Mucosa of stomach (tissue), 1 donor: ENCODE results near the gene FOXO6.

Experiments used
- H3K27me3 ChIP-seq: one replicate; pipeline ENCODE4 v1.7.0; 2013; ENCODE audit warnings: mild to moderate bottlenecking, low read length; ENCODE audit not compliant: control insufficient read depth, insufficient read depth
- H3K36me3 ChIP-seq: one replicate; pipeline ENCODE4 v1.7.0; 2013; ENCODE audit warnings: low read length; ENCODE audit not compliant: control insufficient read depth, insufficient read depth
- H3K4me1 ChIP-seq: one replicate; pipeline ENCODE4 v1.7.0; 2013; ENCODE audit warnings: mild to moderate bottlenecking, low read length; ENCODE audit not compliant: control insufficient read depth, insufficient read depth
- H3K4me3 ChIP-seq: one replicate; pipeline ENCODE4 v1.7.0; 2013; ENCODE audit warnings: low read length
- H3K9ac ChIP-seq: one replicate; pipeline ENCODE4 v1.7.0; 2013; ENCODE audit warnings: mild to moderate bottlenecking, low read length, moderate library complexity
- H3K9me3 ChIP-seq: one replicate; pipeline ENCODE4 v1.7.0; 2013; ENCODE audit warnings: mild to moderate bottlenecking, low read length, moderate library complexity; ENCODE audit not compliant: control insufficient read depth
- donor health status: Pancreatic carcinoma.

Gene FOXO6

DNA sequence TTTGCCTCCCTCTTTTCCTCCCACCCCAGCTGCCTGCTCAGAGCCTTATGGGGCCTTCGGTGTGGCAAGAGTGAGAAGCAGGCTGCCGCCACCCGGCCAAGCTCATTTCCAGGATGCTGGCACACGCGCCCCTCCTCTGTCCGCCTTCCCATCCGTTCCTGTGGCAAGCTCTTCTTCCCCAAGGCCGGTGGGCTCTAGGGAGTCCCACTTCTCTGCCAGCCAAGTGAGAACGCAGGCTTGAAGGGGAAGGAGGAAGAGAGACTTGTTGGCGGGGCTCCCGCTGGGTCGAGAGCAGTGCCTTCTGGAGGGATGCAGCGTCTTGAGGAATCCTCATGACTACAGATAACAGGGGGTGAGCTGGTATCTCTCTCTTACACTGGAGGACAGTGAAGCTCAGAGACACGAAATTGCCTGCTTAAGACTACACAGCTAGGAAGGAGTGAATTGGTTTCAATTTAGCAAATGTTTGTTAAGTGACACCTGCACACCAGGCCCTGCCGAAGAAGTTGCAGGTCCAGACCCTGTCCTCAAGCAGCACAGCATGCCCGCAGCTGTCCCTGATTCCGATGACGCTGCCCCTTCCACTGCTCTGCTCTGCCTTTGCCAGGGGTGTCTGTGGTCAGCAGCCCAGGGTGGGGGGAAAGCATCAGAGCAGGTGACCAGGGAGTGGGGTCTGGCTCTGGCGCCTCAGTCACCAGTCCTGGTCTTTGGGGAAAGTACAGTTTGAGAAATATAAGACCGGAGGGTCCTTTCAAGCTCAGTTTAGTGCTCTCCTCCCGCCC lies 40.1 kb upstream of the FOXO6 start:
- Histone ChIP-seq H3K9ac (no peak overlapping the region), H3K4me1 (no peaks in the 10 kb centered on the region), H3K4me3 (no peak overlapping the region), H3K36me3 (no peaks in the 10 kb centered on the region), H3K27me3 (no peaks in the 10 kb centered on the region), H3K9me3 (no peaks in the 10 kb centered on the region)

DNA sequence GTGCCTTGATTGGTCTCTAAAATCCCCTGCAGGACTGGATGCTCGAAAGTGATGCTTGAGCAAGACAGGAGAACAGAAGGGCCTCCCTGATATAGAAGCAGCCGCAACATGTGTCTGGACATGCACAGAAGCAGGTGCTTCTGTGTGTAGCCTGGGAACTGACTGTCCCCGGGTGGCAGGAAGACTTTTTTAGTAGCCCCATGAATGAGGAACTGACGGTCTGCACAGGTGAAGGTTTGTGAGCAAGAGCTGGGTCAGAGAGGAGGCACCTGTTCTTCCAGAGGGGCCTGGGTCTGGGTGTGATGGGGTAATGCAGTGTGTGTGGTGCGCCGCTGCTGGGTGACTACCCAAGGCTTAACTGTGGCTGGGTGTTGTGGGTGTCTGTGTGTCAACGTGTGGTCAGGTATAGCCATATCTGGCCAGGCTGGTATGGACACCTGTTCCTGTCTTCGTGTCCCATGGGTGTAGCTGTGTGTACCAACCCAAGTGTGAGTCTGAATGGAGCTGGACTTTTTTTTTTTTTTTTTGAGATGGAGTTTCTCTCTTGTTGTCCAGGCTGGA lies 39.1 kb upstream of the FOXO6 start:
- H3K4me3 ChIP-seq: no peak overlapping the region
- no peak overlapping the region for H3K9ac ChIP-seq
- no peaks in the 10 kb centered on the region for H3K36me3 ChIP-seq
- no peaks in the 10 kb centered on the region for H3K4me1 ChIP-seq
- no peaks in the 10 kb centered on the region for H3K9me3 ChIP-seq
- H3K27me3 ChIP-seq: no peaks in the 10 kb centered on the region

DNA sequence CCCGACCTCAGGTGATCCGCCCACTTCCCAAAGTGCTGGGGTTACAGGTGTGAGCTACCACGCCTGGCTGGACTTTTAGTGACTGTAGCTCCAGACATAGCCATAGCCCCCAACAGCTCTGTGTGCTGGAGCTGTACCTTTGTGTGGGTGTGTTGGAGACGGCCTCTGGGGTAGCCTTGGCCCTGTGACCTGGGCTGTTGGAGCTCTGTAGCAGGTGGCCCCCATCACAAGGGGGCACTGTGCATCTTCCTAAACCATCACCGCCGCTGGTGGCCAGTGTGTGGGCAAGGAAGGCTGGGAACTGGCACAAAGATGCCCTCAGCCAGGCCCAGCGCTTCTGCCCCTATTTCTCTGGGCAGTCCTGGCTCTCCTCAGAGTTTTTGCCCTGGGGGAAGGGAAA lies 38.4 kb upstream of the FOXO6 start:
- Histone ChIP-seq H3K4me3 (no peak overlapping the region), H3K9me3 (no peaks in the 10 kb centered on the region), H3K27me3 (no peaks in the 10 kb centered on the region), H3K9ac (no peak overlapping the region), H3K4me1 (no peaks in the 10 kb centered on the region), H3K36me3 (no peaks in the 10 kb centered on the region)

DNA sequence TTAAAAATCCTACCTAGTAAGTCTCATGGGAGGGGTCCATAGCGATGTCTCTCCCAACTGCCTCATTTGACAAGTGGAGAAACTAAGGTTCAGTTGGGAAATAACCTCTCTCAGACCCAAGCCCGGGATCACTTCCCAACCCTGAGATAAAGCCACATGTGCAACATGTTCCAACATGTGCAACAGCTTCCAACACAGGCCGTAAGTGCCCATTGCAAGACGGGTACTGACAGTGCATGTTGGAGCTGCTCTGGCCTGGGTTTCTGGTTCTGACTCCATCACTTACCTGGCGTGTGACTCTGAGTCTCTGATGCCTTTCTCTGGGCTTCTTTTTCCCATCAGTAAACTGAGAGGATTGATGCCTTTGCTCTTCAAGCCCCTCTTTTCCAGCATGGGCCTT lies 38.0 kb upstream of the FOXO6 start:
- no peaks in the 10 kb centered on the region for H3K9me3 ChIP-seq
- no peaks in the 10 kb centered on the region for H3K4me1 ChIP-seq
- H3K36me3 ChIP-seq: no peaks in the 10 kb centered on the region
- no peaks in the 10 kb centered on the region for H3K27me3 ChIP-seq
- no peak overlapping the region for H3K9ac ChIP-seq
- no peak overlapping the region for H3K4me3 ChIP-seq

DNA sequence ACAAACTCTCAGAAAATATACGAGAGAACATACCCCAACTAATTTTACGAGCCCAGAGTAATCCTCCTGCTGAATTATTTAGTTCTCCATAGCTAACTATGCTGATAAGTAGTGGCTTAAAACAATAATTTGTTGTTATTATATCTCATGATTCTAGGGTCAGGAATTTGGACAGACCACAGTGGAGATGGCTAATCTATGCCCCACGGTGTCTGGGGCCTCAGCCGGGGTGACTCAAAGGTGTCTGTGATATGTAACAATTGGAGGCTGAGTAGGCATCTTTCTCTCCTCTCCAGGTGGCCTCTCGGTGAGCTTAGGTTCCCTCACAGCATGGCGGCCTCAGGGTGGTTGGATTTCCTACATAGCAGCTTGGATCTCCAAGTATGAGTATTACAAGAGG lies 35.4 kb upstream of the FOXO6 start:
- no peak overlapping the region for H3K4me3 ChIP-seq
- H3K36me3 ChIP-seq: no peaks in the 10 kb centered on the region
- no peaks in the 10 kb centered on the region for H3K4me1 ChIP-seq
- H3K9me3 ChIP-seq: no peaks in the 10 kb centered on the region
- no peaks in the 10 kb centered on the region for H3K27me3 ChIP-seq
- no peak overlapping the region for H3K9ac ChIP-seq

DNA sequence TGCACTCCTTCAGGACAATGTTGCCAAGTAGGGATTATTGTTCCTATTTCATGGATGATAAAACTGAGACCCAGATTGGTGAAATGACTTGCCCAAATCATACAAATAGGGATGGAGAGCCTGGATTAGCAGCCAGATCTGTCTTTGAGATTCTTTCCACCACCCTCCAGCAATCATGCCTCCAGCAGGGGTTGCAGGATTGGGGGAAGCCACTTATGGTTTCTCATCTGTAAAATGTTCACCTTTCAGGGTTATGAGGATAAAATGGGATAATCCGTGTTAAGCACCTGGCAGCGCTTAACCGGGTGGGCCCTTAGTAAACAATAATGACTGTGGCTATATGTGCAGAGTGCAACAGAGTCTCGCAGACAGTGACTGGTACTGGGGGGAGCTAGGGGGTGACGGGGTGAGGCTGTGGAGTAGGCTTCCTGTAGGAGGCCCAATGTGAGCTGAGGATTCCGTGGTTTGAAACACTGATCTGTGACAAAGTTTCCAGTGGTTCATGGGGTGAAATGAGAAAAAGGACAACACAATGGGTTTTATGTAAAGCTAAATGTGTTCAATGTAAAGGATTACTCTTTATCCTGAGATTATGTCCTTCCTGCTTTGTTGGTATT lies 33.7 kb upstream of the FOXO6 start:
- Histone ChIP-seq H3K27me3 (no peaks in the 10 kb centered on the region), H3K4me3 (no peak overlapping the region), H3K36me3 (no peaks in the 10 kb centered on the region), H3K9me3 (no peaks in the 10 kb centered on the region), H3K9ac (no peak overlapping the region), H3K4me1 (no peaks in the 10 kb centered on the region)

DNA sequence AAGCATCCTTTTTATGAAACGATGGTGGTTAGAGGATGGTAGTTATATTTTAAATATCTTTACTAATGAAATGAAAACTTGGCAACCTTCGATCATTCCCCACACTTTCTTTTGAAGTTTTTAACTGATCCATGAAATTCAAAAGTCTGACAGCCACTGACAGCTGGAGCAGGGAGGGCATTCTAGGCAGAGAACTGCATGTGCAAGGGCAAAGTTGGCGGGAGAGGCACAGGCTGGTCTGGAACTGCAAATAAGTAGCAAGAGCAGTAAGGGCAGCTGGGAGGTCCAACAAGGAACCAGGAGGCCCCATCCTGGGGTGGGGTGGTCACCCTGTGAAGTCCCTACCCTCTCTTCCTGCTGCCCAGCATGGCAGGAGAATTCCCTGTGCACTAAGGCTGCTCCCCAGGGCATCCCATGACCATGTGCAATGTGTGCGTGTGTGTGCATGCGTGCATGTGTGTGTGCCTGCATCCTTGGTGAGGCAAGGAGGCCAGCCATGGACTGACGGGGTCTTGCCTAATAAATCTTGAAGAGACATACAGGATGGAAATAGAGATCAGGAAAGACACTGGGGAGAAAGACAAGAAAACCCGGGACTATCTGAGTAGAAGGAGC lies 33.1 kb upstream of the FOXO6 start:
- no peaks in the 10 kb centered on the region for H3K9me3 ChIP-seq
- H3K4me3 ChIP-seq: no peak overlapping the region
- H3K4me1 ChIP-seq: no peaks in the 10 kb centered on the region

DNA sequence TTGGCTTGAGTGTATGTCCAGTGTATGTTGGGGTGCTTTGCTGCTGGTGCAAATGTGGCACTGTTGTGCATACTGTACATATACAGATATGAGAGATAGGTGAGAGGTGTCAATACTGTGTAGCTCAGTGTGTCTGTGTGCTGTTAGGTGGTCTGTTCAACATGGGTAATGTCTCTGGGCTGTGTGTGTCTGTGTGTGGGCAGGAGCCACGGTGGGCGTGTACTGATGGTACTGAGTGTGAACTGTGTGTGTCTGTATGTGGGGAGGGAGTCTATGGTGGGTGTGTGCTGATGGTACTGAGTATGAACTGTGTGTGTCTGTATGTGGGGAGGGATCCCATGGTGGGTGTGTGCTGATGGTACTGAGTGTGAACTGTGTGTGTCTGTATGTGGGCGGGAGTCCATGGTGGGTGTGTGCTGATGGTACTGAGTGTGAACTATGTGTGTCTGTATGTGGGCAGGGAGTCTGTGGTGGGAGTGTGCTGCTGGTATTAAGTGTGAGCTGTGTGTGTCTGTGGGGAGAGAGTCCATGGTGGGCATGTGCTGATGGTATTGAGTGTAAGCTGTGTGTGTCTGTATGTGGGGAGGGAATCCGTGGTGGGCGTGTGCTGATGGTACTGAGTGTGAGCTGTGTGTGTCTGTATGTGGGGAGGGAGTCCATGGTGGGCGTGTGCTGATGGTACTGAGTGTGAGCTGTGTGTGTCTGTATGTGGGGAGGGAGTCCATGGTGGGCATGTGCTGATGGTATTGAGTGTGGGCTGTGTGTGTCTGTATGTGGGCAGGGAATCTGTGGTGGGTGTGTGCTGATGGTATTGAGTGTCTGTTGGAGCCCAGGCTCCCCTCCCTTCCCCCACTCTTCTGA lies 32.2 kb upstream of the FOXO6 start:
- no peaks in the 10 kb centered on the region for H3K36me3 ChIP-seq
- no peak overlapping the region for H3K4me3 ChIP-seq
- H3K4me1 ChIP-seq: no peaks in the 10 kb centered on the region
- H3K9ac ChIP-seq: no peak overlapping the region
- no peaks in the 10 kb centered on the region for H3K9me3 ChIP-seq
- H3K27me3 ChIP-seq: no peaks in the 10 kb centered on the region

More for the DNA sequence above, 33.1 kb upstream of the FOXO6 start:
- H3K27me3 ChIP-seq: no peaks in the 10 kb centered on the region
- H3K36me3 ChIP-seq: no peaks in the 10 kb centered on the region
- no peak overlapping the region for H3K9ac ChIP-seq

DNA sequence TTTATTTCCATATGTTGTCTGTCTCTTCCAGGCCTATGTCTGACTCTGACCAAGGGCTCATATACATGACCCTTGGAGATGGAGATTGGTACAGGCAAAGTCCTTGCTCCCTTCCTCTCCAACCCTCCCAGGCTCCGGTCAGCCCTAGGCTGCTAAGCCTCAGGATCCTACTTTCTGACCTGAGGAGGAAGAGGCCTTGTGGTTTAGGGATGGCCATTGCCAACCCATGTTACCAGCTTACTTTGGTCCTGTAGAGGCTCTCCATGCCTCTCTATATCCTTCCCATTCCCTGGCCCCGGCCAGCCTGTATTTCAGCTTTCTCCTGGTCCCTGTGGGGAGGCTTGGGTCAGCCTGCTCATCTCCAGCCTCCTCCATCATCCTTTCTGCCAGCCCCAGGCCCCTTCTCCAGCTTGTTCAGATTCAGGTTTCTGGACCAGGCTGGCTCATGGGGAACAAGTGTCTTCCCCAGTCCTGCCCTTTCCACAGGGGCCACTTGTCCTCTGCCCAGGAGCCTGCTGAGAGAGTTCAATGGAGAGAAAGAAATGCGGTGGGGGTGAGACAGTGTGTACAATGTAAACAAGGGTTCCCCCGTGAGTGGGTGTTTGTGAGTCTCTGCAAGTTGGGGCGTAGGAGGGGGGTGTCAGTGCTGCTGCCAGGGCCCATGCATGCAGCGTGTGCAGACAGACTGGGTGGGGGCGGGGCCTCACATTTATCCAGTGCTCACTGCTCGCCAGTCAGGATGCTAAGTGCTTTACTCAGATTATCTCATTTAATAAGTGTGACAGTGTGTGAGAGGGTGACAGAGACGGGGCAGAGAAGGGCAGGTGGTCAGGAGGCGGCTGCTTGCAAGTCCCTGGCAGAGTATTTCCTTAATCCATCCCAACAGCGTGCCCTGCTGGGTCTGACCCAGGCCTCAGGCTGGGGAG lies 31.3 kb upstream of the FOXO6 start:
- H3K36me3 ChIP-seq: no peaks in the 10 kb centered on the region
- no peaks in the 10 kb centered on the region for H3K27me3 ChIP-seq
- no peaks in the 10 kb centered on the region for H3K4me1 ChIP-seq
- H3K9ac ChIP-seq: no peak overlapping the region
- no peak overlapping the region for H3K4me3 ChIP-seq
- no peaks in the 10 kb centered on the region for H3K9me3 ChIP-seq

DNA sequence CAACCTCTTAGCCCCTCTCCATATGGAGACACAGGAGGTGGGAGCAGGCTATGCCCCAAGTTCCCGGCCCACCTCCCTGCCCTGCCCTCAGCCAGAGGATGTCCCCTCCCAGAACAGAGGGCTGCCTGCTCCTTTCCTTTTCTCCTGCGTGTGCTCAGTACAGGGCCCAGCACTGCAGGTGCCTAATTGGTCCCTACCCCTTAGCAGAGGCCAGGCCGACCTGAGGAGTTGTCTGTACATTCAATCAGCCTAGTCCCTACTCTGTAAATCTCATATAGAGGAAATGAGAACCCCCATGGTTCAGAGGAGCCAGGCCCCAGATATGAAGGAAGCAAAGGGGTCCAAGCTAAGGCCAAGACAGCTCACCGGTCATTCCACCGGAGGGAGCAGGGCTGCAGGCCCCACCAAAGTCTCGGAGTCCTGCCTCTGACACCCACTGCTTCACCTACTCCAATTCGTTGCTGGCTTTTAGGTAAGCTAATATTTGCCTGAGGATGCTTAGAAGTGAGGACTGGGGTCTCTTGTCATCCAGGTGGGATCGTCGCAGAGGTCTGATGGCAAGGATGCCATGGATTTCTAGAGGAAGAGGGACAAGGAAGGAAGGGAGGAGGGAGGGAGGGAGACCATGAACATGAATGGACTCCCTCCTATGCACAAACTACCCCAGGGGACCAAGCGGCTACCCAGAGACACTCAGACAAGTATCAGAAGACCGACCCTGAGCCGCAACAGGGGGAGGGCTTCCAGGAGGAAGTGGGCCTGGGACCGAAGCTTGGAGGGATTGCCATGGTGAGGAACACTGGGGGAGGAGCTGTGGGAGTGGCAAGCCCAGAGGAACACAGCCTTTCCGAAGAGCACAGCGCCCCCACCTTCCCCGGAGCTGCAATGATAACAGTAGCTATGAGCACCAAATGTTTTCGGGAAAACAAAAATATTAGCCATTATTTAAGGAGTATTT lies 30.4 kb upstream of the FOXO6 start:
- Histone ChIP-seq H3K4me3 (no peak overlapping the region), H3K4me1 (no peaks in the 10 kb centered on the region), H3K9ac (no peak overlapping the region), H3K27me3 (no peaks in the 10 kb centered on the region), H3K36me3 (no peaks in the 10 kb centered on the region), H3K9me3 (no peaks in the 10 kb centered on the region)
